HCT116 (cell line): ENCODE data around the gene AK3. TPM values are rescaled to one million over a fixed set of nuclear protein-coding genes. Genes with fewer than 3 reads are reported as not detected.

Source experiments
- ATAC-seq: fragments of 200-7000 bp; cut with Tn5 transposase; 2 replicates; pipeline ENCODE4 v1.9.1; 2020; ENCODE audit warnings: mild to moderate bottlenecking, moderate library complexity
- BruUV-seq: library from RNA; stranded (reverse); fragments of 400-500 nt; replicated peaks from 2 replicates; lab custom pipeline; 2021; lab: Mats Ljungman, UMichigan
- CTCF ChIA-PET: fragments of 300-600 bp; sonication (Branson Sonifier 250); formaldehyde crosslinking; loops from one replicate; lab custom pipeline; 2021; ENCODE audit warnings: antibody characterized with exemption; lab: Charles Lee
- POLR2A ChIA-PET: fragments of 300-600, 350-600 bp; sonication (Branson Sonifier 250); formaldehyde crosslinking; loops from one replicate; lab custom pipeline; 2021; ENCODE audit warnings: antibody characterized with exemption; lab: Charles Lee
- RAD21 ChIA-PET, 2 experiments: fragments of 300-600 bp; sonication (Branson Sonifier 250); formaldehyde crosslinking; loops; one replicate each; lab custom pipeline; 2023; ENCODE audit warnings: low total read pairs in 2 of 2; ENCODE audit not compliant: uncharacterized antibody in 2 of 2, unreplicated experiment in 2 of 2, low non-redundant PET in 1 of 2; lab: Charles Lee
- DNase-seq: peaks from one replicate; pipeline ENCODE4 v3.0.0-alpha.2; 2010; ENCODE audit warnings: low read depth, low spot score
- H2AFZ ChIP-seq: fragments of 200-600 bp; shearing (Covaris generic), sonication (generic); 2 replicates; pipeline ENCODE4 v1.6.1; 2017; ENCODE audit warnings: low read depth, mixed run types, mixed read lengths, antibody characterized with exemption, low read length; ENCODE audit not compliant: poor library complexity, severe bottlenecking
- H3K27ac ChIP-seq: 2 replicates; pipeline ENCODE4 v1.5.1; 2012; ENCODE audit warnings: low read depth, low read length
- H3K27me3 ChIP-seq: fragments of 200-600 bp; sonication (generic); 2 replicates; pipeline ENCODE4 v1.6.1; 2016; ENCODE audit warnings: mixed run types, low read length, mixed read lengths; ENCODE audit not compliant: insufficient read depth
- H3K36me3 ChIP-seq, 2 experiments: fragments of 200-500 bp in 1 of 2; fragments of 200-600 bp in 1 of 2; sonication (Bioruptor generic) in 1 of 2; sonication (generic) in 1 of 2; 2 replicates each; pipeline versions ENCODE4 v1.5.1 to v1.6.1; 2014 to 2016; ENCODE audit warnings: low read length in 2 of 2, inconsistent platforms in 1 of 2, mixed read lengths in 1 of 2, mixed run types in 1 of 2; ENCODE audit not compliant: insufficient read depth in 2 of 2, control insufficient read depth in 1 of 2
- H3K4me1 ChIP-seq, 2 experiments: fragments of 200-600 bp in 1 of 2; sonication (generic) in 1 of 2; 2 replicates each; pipeline versions ENCODE4 v1.5.1 to v1.6.1; 2012 to 2017; ENCODE audit warnings: low read length in 2 of 2, inconsistent platforms in 1 of 2, mild to moderate bottlenecking in 1 of 2, mixed read lengths in 1 of 2, mixed run types in 1 of 2, moderate library complexity in 1 of 2; ENCODE audit not compliant: insufficient read depth in 2 of 2, control insufficient read depth in 1 of 2
- H3K4me2 ChIP-seq: fragments of 200-600 bp; sonication (generic); 2 replicates; pipeline ENCODE4 v1.6.1; 2017; ENCODE audit warnings: mixed run types, low read length, mixed read lengths
- H3K4me3 ChIP-seq, 2 experiments: fragments of 200-600 bp in 1 of 2; sonication (generic) in 1 of 2; replicated peaks in 1 of 2; 2 replicates each; pipeline ENCODE4 v1.5.1; 2011 to 2016; ENCODE audit warnings: low read length in 2 of 2, control low read depth in 1 of 2, low read depth in 1 of 2, mild to moderate bottlenecking in 1 of 2, mixed read lengths in 1 of 2, mixed run types in 1 of 2
- H3K79me2 ChIP-seq: fragments of 200-600 bp; sonication (generic); 2 replicates; pipeline ENCODE4 v1.6.1; 2017; ENCODE audit warnings: mild to moderate bottlenecking, mixed run types, low read length, moderate library complexity, mixed read lengths; ENCODE audit not compliant: insufficient read depth
- H3K9ac ChIP-seq: fragments of 200-600 bp; sonication (generic); 2 replicates; pipeline ENCODE4 v1.6.1; 2016; ENCODE audit warnings: low read length, mixed read lengths
- H3K9me2 ChIP-seq: fragments of 200-600 bp; sonication (generic), shearing (Covaris generic); 2 replicates; pipeline ENCODE4 v1.6.1; 2017; ENCODE audit warnings: mixed run types, mild to moderate bottlenecking, moderate library complexity; ENCODE audit not compliant: insufficient read depth
- H3K9me3 ChIP-seq, 2 experiments: fragments of 200-500 bp in 1 of 2; fragments of 200-600 bp in 1 of 2; sonication (Bioruptor generic) in 1 of 2; sonication (generic) in 1 of 2; 2 replicates each; pipeline ENCODE4 v1.6.1; 2014 to 2017; ENCODE audit warnings: low read length in 2 of 2, mixed read lengths in 2 of 2, inconsistent platforms in 1 of 2, low read depth in 1 of 2, mild to moderate bottlenecking in 1 of 2, mixed run types in 1 of 2, moderate library complexity in 1 of 2; ENCODE audit not compliant: control insufficient read depth in 1 of 2, insufficient read depth in 1 of 2
- H4K20me1 ChIP-seq: fragments of 200-600 bp; sonication (generic), shearing (Covaris generic); 2 replicates; pipeline ENCODE4 v1.6.1; 2017; ENCODE audit warnings: mixed run types, mild to moderate bottlenecking, moderate library complexity; ENCODE audit not compliant: insufficient read depth
- CBX3 ChIP-seq: IDR thresholded peaks from 2 replicates; pipeline ENCODE4 v1.6.1; 2012; ENCODE audit warnings: low read depth
- ELF1 ChIP-seq: IDR thresholded peaks from 2 replicates; pipeline ENCODE4 v1.6.1; 2012; ENCODE audit warnings: low read depth, borderline replicate concordance
- POLR2A ChIP-seq: IDR thresholded peaks from 2 replicates; pipeline ENCODE4 v1.7.0; 2011; ENCODE audit warnings: borderline replicate concordance; ENCODE audit not compliant: insufficient read depth, insufficient read length; ENCODE audit errors: extremely low read depth
- RAD21 ChIP-seq: IDR thresholded peaks from 2 replicates; pipeline ENCODE4 v1.6.1; 2012; ENCODE audit warnings: low read depth, mild to moderate bottlenecking
- SP1 ChIP-seq: IDR thresholded peaks from 2 replicates; pipeline ENCODE4 v1.6.1; 2012; ENCODE audit warnings: low read depth
- TCF7L2 ChIP-seq: IDR thresholded peaks from 2 replicates; pipeline ENCODE4 v1.7.0; 2011; ENCODE audit warnings: borderline replicate concordance, inconsistent platforms; ENCODE audit not compliant: insufficient read depth, insufficient read length; ENCODE audit errors: extremely low read depth
- YY1 ChIP-seq: IDR thresholded peaks from 2 replicates; pipeline ENCODE4 v1.6.1; 2011; ENCODE audit warnings: low read length, low read depth, moderate library complexity, mild to moderate bottlenecking; ENCODE audit not compliant: insufficient replicate concordance; ENCODE audit errors: extremely low read depth
- ZNF274 ChIP-seq: fragments of 200-500 bp; sonication (Bioruptor generic); IDR thresholded peaks from 2 replicates; pipeline ENCODE4 v1.6.1; 2014; ENCODE audit warnings: mild to moderate bottlenecking, low read depth, low read length, inconsistent platforms
- intact Hi-C: fragments of 100-400 bp; cut with micrococcal nuclease; formaldehyde crosslinking; loops from 2 replicates; pipeline ENCODE4 v1.10.0; 2022
- total RNA-seq: library from RNA; stranded (reverse); gene quantifications from one replicate; pipeline ENCODE4 v1.2.1, GENCODE V29; 2021; ENCODE audit not compliant: unreplicated experiment
- TF ChIP-seq, protein P1 (sequence below): IDR thresholded peaks from 2 replicates; pipeline ENCODE4 v1.6.1; 2012
- TF ChIP-seq, protein P2 (sequence below), 3 experiments: fragments of 200-600 bp in 1 of 3; sonication (generic) in 1 of 3; IDR thresholded peaks in 2 of 3; conservative IDR thresholded peaks in 1 of 3; 2 replicates each; pipeline ENCODE4 v1.5.1; 2012 to 2017; ENCODE audit warnings: low read depth in 2 of 3, low read length in 2 of 3, antibody characterized with exemption in 1 of 3, borderline replicate concordance in 1 of 3, control low read depth in 1 of 3, mild to moderate bottlenecking in 1 of 3, mixed read lengths in 1 of 3, mixed run types in 1 of 3, moderate library complexity in 1 of 3; ENCODE audit not compliant: insufficient read depth in 1 of 3
- TF ChIP-seq, protein P3 (sequence below): IDR thresholded peaks from 2 replicates; pipeline ENCODE4 v1.6.1; 2012; ENCODE audit warnings: low read depth

The AK3 gene
- total RNA-seq, 1 experiment from 2014 or later: 43.0 TPM

DNA sequence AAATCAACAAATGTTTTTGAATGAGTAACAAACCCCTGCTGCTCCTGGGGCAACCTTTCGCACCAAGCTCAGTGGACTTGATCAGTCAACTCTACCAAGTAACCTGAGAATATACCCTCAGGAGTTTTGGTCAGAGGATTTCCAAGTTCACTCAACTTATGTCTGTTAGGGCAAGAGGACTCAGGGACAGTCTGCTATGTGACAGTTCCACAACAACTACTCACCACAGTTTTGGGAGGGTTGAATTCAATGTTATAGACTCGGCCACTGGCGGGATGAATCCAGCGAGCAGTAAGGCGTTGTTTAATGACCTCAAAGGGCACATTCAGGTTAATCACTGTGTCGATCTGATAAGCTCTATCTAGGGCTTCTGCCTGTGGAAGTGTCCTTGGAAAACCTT is 22.1 kb downstream of the AK3 start:
- H3K9ac ChIP-seq: no peak overlapping the region
- no peak overlapping the region for H3K4me3 ChIP-seq
- no peaks in the 10 kb centered on the region for H3K9me2 ChIP-seq
- intact Hi-C loops: no loop called here
- no peaks in the 10 kb centered on the region for H3K27me3 ChIP-seq
- no peak overlapping the region for H3K27ac ChIP-seq
- H3K4me2 ChIP-seq: no peak overlapping the region
- peaks cover 3% of the 10 kb centered on the region; the same call in 1 of the 2 replicates for H3K79me2 ChIP-seq
- no peaks in the 10 kb centered on the region for H4K20me1 ChIP-seq
- ChIA-PET POLR2A (no interaction called here), CTCF (no interaction called here), RAD21 (no interaction called here)
- no peak overlapping the region for H2AFZ ChIP-seq
- DNase-seq (no peak), ATAC-seq (no peak)
- TF ChIP-seq ELF1 (no peak), CBX3 (no peak), POLR2A (no peak), YY1 (no peak), ZNF274 (no peak), SP1 (no peak)
- TF ChIP-seq, protein P1, sequence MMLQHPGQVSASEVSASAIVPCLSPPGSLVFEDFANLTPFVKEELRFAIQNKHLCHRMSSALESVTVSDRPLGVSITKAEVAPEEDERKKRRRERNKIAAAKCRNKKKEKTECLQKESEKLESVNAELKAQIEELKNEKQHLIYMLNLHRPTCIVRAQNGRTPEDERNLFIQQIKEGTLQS: no peak
- TF ChIP-seq, protein P2, sequence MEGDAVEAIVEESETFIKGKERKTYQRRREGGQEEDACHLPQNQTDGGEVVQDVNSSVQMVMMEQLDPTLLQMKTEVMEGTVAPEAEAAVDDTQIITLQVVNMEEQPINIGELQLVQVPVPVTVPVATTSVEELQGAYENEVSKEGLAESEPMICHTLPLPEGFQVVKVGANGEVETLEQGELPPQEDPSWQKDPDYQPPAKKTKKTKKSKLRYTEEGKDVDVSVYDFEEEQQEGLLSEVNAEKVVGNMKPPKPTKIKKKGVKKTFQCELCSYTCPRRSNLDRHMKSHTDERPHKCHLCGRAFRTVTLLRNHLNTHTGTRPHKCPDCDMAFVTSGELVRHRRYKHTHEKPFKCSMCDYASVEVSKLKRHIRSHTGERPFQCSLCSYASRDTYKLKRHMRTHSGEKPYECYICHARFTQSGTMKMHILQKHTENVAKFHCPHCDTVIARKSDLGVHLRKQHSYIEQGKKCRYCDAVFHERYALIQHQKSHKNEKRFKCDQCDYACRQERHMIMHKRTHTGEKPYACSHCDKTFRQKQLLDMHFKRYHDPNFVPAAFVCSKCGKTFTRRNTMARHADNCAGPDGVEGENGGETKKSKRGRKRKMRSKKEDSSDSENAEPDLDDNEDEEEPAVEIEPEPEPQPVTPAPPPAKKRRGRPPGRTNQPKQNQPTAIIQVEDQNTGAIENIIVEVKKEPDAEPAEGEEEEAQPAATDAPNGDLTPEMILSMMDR (IDR thresholded peaks at IDR 0.05 in 2 of 3, conservative IDR thresholded peaks at IDR 0.05 in 1 of 3; ENCODE audit: borderline replicate concordance in 1 of 3, insufficient read depth in 1 of 3, low read depth in 2 of 3, low read length in 2 of 3): no peak
- BruUV-seq: no TSS peak
- H3K36me3 ChIP-seq: peaks cover 19 to 24% of the 10 kb centered on the region in 2 experiments; a peak in 2 of 4 replicates
- H3K9me3 ChIP-seq: no peaks in the 10 kb centered on the region
- H3K4me1 ChIP-seq: no peaks in the 10 kb centered on the region

DNA sequence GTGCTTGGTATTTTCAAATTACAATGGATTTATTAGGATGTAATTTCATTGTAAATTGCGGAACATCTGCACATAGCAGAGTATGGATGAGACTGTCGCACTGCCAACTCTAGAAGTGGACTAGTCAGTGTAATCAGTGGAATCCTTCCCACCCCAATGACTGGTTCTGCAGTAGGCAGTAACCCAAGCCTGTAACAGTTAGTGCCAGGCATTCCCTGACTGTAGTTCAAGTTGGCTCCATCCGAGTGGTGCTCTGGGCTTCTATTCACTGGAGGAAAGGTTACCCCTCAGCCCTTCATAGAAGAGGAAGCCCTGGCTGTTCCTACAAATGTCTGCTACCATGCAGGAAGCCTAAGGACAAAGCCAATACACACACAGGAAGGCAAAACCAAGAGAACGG is 23.2 kb downstream of the AK3 start:
- Histone ChIP-seq H3K9me3 (no peaks in the 10 kb centered on the region), H3K4me3 (no peak overlapping the region), H3K9ac (no peak overlapping the region), H3K27ac (no peak overlapping the region), H3K9me2 (no peaks in the 10 kb centered on the region), H3K36me3 (peaks cover 21 to 28% of the 10 kb centered on the region in 2 experiments; a peak in 3 of 4 replicates), H3K79me2 (peaks cover 3% of the 10 kb centered on the region; the same call in 1 of the 2 replicates), H3K4me1 (no peaks in the 10 kb centered on the region), H4K20me1 (no peaks in the 10 kb centered on the region), H2AFZ (no peak overlapping the region), H3K27me3 (no peaks in the 10 kb centered on the region), H3K4me2 (no peak overlapping the region)
- ChIA-PET CTCF (no interaction called here), RAD21 (no interaction called here), POLR2A (no interaction called here)
- intact Hi-C loops: no loop called here
- ATAC-seq (no peak), DNase-seq (no peak)
- no peak for TF ChIP-seq RAD21
- TF ChIP-seq, protein P3, sequence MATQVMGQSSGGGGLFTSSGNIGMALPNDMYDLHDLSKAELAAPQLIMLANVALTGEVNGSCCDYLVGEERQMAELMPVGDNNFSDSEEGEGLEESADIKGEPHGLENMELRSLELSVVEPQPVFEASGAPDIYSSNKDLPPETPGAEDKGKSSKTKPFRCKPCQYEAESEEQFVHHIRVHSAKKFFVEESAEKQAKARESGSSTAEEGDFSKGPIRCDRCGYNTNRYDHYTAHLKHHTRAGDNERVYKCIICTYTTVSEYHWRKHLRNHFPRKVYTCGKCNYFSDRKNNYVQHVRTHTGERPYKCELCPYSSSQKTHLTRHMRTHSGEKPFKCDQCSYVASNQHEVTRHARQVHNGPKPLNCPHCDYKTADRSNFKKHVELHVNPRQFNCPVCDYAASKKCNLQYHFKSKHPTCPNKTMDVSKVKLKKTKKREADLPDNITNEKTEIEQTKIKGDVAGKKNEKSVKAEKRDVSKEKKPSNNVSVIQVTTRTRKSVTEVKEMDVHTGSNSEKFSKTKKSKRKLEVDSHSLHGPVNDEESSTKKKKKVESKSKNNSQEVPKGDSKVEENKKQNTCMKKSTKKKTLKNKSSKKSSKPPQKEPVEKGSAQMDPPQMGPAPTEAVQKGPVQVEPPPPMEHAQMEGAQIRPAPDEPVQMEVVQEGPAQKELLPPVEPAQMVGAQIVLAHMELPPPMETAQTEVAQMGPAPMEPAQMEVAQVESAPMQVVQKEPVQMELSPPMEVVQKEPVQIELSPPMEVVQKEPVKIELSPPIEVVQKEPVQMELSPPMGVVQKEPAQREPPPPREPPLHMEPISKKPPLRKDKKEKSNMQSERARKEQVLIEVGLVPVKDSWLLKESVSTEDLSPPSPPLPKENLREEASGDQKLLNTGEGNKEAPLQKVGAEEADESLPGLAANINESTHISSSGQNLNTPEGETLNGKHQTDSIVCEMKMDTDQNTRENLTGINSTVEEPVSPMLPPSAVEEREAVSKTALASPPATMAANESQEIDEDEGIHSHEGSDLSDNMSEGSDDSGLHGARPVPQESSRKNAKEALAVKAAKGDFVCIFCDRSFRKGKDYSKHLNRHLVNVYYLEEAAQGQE: no peak
- TF ChIP-seq YY1: no peak
- TF ChIP-seq SP1: no peak
- TF ChIP-seq TCF7L2: no peak
- no peak for TF ChIP-seq ZNF274
- BruUV-seq: no TSS peak
